Cardiac muscle cell (in vitro differentiated cells and primary cell): Measurements from ENCODE around the gene SRP54. TPM values are rescaled to one million over a fixed set of nuclear protein-coding genes. Genes with fewer than 3 reads are reported as not detected.

ENCODE experiments used
- DNase-seq, 2 donors: peaks; one replicate each; pipeline versions ENCODE4 v3.0.0 to v3.0.0-alpha.2; 2010 to 2017; ENCODE audit warnings: low read depth in 1 of 2, low spot score in 1 of 2
- H3K27ac ChIP-seq: fragments of 200-600 bp; sonication (generic); 2 replicates; pipeline ENCODE4 v1.5.1; 2016
- H3K27me3 ChIP-seq: fragments of 200-600 bp; sonication (generic); 2 replicates; pipeline ENCODE4 v1.6.0; 2016; ENCODE audit warnings: control low read depth
- H3K36me3 ChIP-seq: fragments of 200-600 bp; sonication (generic); 2 replicates; pipeline ENCODE4 v1.5.1; 2016; ENCODE audit warnings: control low read depth
- H3K4me1 ChIP-seq: fragments of 200-600 bp; sonication (generic); 2 replicates; pipeline ENCODE4 v1.8.1; 2017; ENCODE audit warnings: low read depth, mild to moderate bottlenecking, mixed run types
- H3K4me3 ChIP-seq: fragments of 200-600 bp; sonication (generic); 2 replicates; pipeline ENCODE4 v1.5.1; 2016; ENCODE audit warnings: mild to moderate bottlenecking
- H3K9me3 ChIP-seq: fragments of 200-600 bp; sonication (generic); 2 replicates; pipeline ENCODE4 v1.5.1; 2017; ENCODE audit warnings: low read depth, mild to moderate bottlenecking, control low read depth
- polyA plus RNA-seq: library from polyadenylated mRNA; unstranded; fragments of >200 nt; fragmentation: Nextera tagmentation; extraction: Ambion mirVana; gene quantifications from 2 replicates; pipeline ENCODE4 v1.2.1, GENCODE V29; 2016
- total RNA-seq: library from RNA; depleted of rRNA; stranded (reverse); fragments of >200 nt; gene quantifications from 2 replicates; pipeline ENCODE4 v1.2.3, GENCODE V29; 2016
- TF ChIP-seq, protein P1 (sequence below): IDR thresholded peaks from 2 replicates; pipeline ENCODE4 v1.5.1; 2012; ENCODE audit warnings: low read depth, mild to moderate bottlenecking, low read length

Gene SRP54
- total and polyA plus RNA-seq, 2 experiments from 2014 or later = 64.2 to 68.1 TPM

DNA sequence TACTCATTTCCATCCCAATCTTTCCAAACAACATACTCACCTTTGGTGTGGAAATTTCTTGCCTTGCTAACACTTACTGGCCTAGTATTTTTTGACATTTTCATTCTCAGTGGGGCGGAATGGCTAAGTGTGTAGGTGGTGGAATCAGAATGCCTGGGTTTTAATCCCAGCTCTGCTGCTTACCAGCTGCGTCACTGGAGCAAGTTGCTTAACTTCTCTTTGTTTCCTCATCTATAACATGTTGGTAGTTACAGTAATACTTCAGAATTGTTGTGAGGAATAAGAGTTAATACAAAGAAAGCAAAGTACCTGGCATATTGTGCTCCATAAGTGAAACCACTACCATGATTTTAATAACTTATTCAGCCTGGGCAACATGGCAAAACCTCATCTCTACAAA, 60.3 kb downstream of the SRP54 start:
- no peak for DNase-seq
- no peaks in the 10 kb centered on the region for H3K9me3 ChIP-seq
- H3K4me3 ChIP-seq = no peak overlapping the region
- TF ChIP-seq, protein P1, sequence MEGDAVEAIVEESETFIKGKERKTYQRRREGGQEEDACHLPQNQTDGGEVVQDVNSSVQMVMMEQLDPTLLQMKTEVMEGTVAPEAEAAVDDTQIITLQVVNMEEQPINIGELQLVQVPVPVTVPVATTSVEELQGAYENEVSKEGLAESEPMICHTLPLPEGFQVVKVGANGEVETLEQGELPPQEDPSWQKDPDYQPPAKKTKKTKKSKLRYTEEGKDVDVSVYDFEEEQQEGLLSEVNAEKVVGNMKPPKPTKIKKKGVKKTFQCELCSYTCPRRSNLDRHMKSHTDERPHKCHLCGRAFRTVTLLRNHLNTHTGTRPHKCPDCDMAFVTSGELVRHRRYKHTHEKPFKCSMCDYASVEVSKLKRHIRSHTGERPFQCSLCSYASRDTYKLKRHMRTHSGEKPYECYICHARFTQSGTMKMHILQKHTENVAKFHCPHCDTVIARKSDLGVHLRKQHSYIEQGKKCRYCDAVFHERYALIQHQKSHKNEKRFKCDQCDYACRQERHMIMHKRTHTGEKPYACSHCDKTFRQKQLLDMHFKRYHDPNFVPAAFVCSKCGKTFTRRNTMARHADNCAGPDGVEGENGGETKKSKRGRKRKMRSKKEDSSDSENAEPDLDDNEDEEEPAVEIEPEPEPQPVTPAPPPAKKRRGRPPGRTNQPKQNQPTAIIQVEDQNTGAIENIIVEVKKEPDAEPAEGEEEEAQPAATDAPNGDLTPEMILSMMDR = no peak
- no peak overlapping the region for H3K27ac ChIP-seq
- H3K36me3 ChIP-seq = no peaks in the 10 kb centered on the region
- no peaks in the 10 kb centered on the region for H3K4me1 ChIP-seq
- H3K27me3 ChIP-seq = no peaks in the 10 kb centered on the region

DNA sequence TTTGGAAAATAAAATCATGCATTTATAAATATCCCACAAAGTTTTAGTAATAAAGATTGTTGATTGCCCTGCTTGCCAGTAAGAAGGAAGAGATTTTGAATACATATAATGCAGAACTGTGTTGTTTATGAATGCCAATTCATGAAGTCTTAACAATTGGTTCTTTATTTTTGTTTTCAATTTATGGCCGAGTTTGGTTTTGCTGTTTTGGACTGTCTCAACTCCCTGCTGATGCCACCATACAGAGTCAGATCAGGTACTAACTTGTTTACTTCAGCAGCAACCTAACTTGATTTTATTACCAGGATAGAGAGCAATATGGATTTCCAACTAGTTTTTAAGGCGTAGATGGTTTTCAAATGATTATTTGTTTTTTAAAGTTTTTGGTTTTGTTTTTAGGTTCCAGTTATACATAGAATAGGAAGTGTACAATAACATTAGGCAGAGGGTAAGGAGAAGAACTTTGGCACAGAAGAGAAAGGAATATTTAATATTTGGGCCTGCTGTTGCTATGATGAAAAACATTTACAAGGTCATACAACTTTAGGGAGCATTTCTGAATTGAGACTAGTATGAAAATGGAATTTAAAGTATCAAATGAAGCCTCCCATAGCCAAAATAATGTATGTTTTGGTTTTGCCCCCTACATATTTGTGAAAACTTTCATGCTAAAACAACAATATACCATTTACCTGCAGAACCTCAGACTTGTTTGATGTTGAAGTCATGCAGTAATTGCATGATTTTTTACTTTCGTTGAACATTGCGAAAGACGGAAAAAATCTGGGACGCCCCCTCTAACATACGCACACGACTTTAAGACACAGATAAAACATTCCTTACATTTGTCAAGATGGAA, 62.4 kb downstream of the SRP54 start:
- no peaks in the 10 kb centered on the region for H3K9me3 ChIP-seq
- peak overlapping the region; percentile 93 for H3K27ac ChIP-seq
- TF ChIP-seq, protein P1 = no peak
- H3K27me3 ChIP-seq = no peaks in the 10 kb centered on the region
- H3K36me3 ChIP-seq = no peaks in the 10 kb centered on the region
- peak overlapping the region; percentile 68 for H3K4me3 ChIP-seq
- no peaks in the 10 kb centered on the region for H3K4me1 ChIP-seq
- peak in 1 of 2 donors; percentile 81 for DNase-seq

DNA sequence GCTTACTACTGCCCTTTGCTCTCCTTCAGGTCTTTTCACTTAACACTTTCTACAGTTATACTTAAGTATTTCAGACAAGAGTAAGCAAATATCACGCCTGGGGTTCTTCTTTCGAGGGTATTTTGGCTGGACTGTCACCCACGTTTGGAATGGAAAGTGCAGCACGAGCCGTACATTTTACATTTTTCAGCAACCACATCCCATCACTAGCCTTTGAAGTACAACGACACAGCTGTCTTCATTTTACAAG, 62.9 kb downstream of the SRP54 start:
- no peaks in the 10 kb centered on the region for H3K27me3 ChIP-seq
- TF ChIP-seq, protein P1 = no peak
- H3K9me3 ChIP-seq = no peaks in the 10 kb centered on the region
- no peak for DNase-seq
- peak overlapping the region; percentile 93 for H3K27ac ChIP-seq
- no peaks in the 10 kb centered on the region for H3K4me1 ChIP-seq
- no peaks in the 10 kb centered on the region for H3K36me3 ChIP-seq
- H3K4me3 ChIP-seq = peak overlapping the region; percentile 68

DNA sequence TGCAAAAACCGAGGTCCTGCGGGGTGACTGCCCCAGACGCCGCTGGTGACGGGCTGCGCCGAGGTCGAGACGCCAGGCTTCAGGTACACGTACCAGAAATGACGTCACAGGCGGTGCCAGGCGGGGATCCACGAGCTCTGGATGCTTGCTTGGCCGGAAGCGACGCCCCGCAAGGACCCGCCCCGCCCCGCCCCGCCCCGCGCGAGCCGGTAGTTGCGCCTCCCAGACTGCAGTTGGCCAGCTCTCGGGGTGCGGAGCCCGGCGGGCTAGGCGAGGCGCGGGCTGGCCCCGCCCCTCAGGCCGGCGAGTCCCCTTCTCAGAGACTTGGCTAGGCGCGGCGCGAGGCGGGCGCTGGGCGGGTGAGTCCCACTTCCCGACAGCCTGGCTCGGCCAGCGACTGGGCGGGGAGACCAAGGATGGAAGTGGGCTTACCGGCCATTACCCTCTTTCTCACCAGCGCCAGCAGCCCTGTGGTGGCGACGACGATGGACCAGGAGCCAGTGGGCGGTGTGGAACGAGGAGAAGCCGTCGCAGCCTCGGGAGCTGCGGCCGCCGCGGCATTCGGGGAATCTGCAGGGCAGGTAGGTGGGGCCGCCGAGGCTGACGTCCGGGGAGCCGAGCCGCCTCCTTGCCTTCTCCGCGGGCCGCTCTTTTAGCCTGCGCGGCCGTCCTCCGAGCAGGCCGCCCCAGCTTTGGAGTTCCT, 63.4 kb downstream of the SRP54 start, which contains the start of gene FAM177A1:
Gene FAM177A1 (plus strand): TSS at position 225 of the 703 bp plus-strand sequence. CDS start 192 bp downstream, at position 417.
- Histone ChIP-seq H3K4me1 (no peaks in the 10 kb centered on the region), H3K9me3 (no peaks in the 10 kb centered on the region), H3K4me3 (peak within 1 kb of the TSS; percentile 68), H3K27me3 (no peaks in the 10 kb centered on the region), H3K36me3 (no peaks in the 10 kb centered on the region), H3K27ac (peak within 1 kb of the TSS; percentile 93)
- peak; percentile 98 to 99 for DNase-seq
- TF ChIP-seq, protein P1 = no peak

DNA sequence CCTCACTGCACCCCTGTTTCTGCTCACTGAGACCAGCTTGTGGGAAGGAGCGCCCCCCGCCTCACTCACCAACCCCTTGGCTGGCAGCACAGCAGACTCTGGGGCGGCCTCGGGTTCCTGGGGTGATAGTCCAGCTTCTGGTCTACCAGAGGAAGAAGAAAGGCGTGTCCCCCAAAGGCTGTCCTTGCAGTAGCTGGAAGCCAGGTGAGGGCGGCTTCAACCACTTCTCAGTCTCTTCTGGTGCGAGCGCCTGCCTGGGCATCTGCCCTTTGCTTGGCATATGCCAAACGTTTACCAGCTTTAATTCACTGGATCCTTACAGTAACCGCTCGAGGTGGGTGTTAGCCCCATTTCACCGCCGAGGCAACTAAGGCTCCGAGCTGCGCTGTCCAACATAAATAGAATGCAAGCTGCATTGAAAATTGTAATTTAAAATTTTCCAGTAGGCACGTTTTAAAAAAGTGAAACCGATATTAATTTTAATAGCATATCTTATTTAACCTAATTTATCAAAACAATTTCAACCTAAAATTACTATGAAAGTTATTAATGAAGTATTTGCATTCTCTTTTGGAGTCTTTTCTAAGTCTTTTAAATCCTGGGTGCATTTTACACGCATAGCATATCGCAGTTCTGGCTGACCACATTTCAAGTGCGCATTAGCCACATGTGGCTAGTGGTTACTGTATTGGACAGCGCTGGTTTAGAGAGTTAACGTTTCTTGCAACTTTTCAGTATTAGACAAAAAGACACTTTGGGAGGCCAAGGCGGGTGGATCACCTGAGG, 64.2 kb downstream of the SRP54 start:
- Histone ChIP-seq H3K27ac (peak overlapping the region; percentile 93), H3K27me3 (no peaks in the 10 kb centered on the region), H3K9me3 (no peaks in the 10 kb centered on the region), H3K4me1 (no peaks in the 10 kb centered on the region), H3K4me3 (peak overlapping the region; percentile 68), H3K36me3 (no peaks in the 10 kb centered on the region)
- TF ChIP-seq, protein P1 = no peak
- no peak for DNase-seq
